ENCODE data around the gene ESRRB.

Gene ESRRB

DNA sequence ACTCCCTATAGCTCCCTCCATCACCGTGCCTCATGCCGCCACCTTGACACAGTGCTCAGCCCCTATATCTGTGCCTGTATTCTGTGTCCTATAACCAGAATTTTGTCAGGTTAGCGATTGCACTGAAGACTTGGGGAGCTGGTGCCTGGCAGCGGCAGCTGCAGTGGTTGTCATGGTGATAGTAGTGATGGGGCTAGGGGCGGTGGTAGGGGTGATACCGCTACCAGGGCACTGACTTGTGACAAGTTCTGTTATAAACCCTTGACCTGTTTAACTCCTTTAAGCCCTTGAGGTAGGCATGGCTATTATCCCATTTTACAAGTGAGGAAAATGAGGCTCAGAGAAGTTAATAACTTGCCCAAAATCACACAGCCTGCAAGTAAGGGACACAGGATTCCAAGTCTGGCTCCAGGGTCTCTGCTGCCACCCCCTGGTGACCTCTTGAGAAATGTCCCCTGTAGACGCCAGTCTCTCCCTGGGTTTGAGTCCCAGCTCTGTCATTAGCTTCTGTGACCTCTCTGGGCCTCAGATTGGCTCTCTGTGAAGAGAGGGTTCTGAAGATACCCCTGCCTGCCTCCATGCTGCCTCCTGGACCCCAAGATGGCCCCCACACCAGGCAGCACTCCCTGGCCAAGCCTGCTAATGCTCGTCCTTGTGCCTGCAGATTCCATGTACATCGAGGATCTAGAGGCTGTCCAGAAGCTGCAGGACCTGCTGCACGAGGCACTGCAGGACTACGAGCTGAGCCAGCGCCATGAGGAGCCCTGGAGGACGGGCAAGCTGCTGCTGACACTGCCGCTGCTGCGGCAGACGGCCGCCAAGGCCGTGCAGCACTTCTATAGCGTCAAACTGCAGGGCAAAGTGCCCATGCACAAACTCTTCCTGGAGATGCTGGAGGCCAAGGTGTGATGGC lies 121.9 kb downstream of the ESRRB start:
- Histone ChIP-seq H3K27me3 (ENCODE audit: insufficient read depth, low read length, poor library complexity, severe bottlenecking) (no peaks in the 10 kb centered on the region), H3K9me3 (ENCODE audit: insufficient read depth, low read depth, low read length) (no peaks in the 10 kb centered on the region), H3K36me3 (ENCODE audit: insufficient read depth, low read length) (no peaks in the 10 kb centered on the region), H3K9ac (ENCODE audit: low read depth, low read length, poor library complexity, severe bottlenecking) (no peak overlapping the region), H3K4me2 (ENCODE audit: low read depth, low read length, poor library complexity, severe bottlenecking) (no peak overlapping the region), H3K9me2 (replicated peaks; ENCODE audit: low read depth, low read length) (no peaks in the 10 kb centered on the region), H2AFZ (ENCODE audit: low read length) (no peak overlapping the region), H3K4me3 (ENCODE audit: low read length, poor library complexity, severe bottlenecking) (no peak overlapping the region), H3F3A (ENCODE audit: low read depth) (no peaks in the 10 kb centered on the region), H3K4me1 (ENCODE audit: insufficient read depth, low read length, poor library complexity, severe bottlenecking) (no peaks in the 10 kb centered on the region), H4K20me1 (ENCODE audit: insufficient read depth, low read length, poor library complexity, severe bottlenecking) (no peaks in the 10 kb centered on the region), H3K79me2 (ENCODE audit: insufficient read depth, low read length) (no peaks in the 10 kb centered on the region)
- TF ChIP-seq EZH2phosphoT487 (IDR thresholded peaks at IDR 0.05; ENCODE audit: borderline replicate concordance): no peak
- TF ChIP-seq, protein P1, sequence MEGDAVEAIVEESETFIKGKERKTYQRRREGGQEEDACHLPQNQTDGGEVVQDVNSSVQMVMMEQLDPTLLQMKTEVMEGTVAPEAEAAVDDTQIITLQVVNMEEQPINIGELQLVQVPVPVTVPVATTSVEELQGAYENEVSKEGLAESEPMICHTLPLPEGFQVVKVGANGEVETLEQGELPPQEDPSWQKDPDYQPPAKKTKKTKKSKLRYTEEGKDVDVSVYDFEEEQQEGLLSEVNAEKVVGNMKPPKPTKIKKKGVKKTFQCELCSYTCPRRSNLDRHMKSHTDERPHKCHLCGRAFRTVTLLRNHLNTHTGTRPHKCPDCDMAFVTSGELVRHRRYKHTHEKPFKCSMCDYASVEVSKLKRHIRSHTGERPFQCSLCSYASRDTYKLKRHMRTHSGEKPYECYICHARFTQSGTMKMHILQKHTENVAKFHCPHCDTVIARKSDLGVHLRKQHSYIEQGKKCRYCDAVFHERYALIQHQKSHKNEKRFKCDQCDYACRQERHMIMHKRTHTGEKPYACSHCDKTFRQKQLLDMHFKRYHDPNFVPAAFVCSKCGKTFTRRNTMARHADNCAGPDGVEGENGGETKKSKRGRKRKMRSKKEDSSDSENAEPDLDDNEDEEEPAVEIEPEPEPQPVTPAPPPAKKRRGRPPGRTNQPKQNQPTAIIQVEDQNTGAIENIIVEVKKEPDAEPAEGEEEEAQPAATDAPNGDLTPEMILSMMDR (conservative IDR thresholded peaks at IDR 0.05; ENCODE audit: low read length): peak; percentile 40

DNA sequence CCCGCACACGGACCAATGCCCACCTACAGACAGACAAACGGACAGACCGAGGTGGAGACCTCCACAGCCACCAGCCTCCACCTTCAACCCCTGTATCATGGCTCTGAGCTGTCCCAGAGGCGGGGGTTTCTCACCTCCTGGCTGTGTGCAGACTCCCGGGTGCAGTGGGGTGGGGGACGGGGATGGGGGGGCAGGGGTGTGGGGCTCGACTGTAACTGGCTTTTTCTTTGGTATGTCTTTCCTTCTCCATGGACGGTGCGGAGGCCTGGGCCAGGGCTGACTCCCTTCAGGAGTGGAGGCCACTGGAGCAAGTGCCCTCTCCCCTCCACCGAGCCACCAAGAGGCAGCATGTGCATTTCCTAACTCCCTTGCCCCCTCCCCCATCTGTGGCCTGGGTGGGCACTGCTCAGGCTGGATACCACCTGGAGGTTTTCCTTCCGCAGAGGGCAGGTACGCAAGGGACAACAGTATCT lies 122.6 kb downstream of the ESRRB start:
- Histone ChIP-seq H3K4me2 (ENCODE audit: low read depth, low read length, poor library complexity, severe bottlenecking) (no peak overlapping the region), H4K20me1 (ENCODE audit: insufficient read depth, low read length, poor library complexity, severe bottlenecking) (no peaks in the 10 kb centered on the region), H3K79me2 (ENCODE audit: insufficient read depth, low read length) (no peaks in the 10 kb centered on the region), H2AFZ (ENCODE audit: low read length) (no peak overlapping the region), H3K36me3 (ENCODE audit: insufficient read depth, low read length) (no peaks in the 10 kb centered on the region), H3F3A (ENCODE audit: low read depth) (no peaks in the 10 kb centered on the region), H3K9ac (ENCODE audit: low read depth, low read length, poor library complexity, severe bottlenecking) (no peak overlapping the region), H3K4me3 (ENCODE audit: low read length, poor library complexity, severe bottlenecking) (no peak overlapping the region), H3K9me3 (ENCODE audit: insufficient read depth, low read depth, low read length) (no peaks in the 10 kb centered on the region), H3K4me1 (ENCODE audit: insufficient read depth, low read length, poor library complexity, severe bottlenecking) (no peaks in the 10 kb centered on the region), H3K27me3 (ENCODE audit: insufficient read depth, low read length, poor library complexity, severe bottlenecking) (no peaks in the 10 kb centered on the region), H3K9me2 (replicated peaks; ENCODE audit: low read depth, low read length) (no peaks in the 10 kb centered on the region)
- TF ChIP-seq EZH2phosphoT487 (IDR thresholded peaks at IDR 0.05; ENCODE audit: borderline replicate concordance): no peak
- TF ChIP-seq, protein P1 (conservative IDR thresholded peaks at IDR 0.05; ENCODE audit: low read length): no peak

DNA sequence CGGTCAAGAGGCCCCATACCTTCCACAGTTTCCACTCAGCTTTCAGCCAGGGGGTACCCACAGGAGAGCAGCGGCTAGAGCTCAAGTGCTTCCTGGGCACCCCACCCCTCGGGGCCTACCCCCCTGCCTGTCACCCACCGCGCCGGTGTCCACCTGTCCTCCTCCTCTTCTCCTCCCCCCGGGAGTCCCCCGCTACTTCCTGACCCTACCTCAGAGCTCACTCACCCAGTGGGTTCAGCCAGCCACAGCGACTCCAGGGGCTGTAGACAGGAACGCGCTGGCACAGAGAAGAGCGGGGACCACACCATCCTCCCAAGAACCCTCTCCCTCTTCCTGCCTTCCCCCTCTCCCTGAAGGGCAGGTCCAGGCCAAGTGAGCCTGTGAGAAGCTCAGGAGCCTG lies 123.0 kb downstream of the ESRRB start:
- Histone ChIP-seq H3K79me2 (ENCODE audit: insufficient read depth, low read length) (no peaks in the 10 kb centered on the region), H3K4me3 (ENCODE audit: low read length, poor library complexity, severe bottlenecking) (no peak overlapping the region), H3K9ac (ENCODE audit: low read depth, low read length, poor library complexity, severe bottlenecking) (no peak overlapping the region), H3K9me3 (ENCODE audit: insufficient read depth, low read depth, low read length) (no peaks in the 10 kb centered on the region), H3K36me3 (ENCODE audit: insufficient read depth, low read length) (no peaks in the 10 kb centered on the region), H3F3A (ENCODE audit: low read depth) (no peaks in the 10 kb centered on the region), H4K20me1 (ENCODE audit: insufficient read depth, low read length, poor library complexity, severe bottlenecking) (no peaks in the 10 kb centered on the region), H3K4me2 (ENCODE audit: low read depth, low read length, poor library complexity, severe bottlenecking) (no peak overlapping the region), H3K27me3 (ENCODE audit: insufficient read depth, low read length, poor library complexity, severe bottlenecking) (no peaks in the 10 kb centered on the region), H2AFZ (ENCODE audit: low read length) (no peak overlapping the region), H3K4me1 (ENCODE audit: insufficient read depth, low read length, poor library complexity, severe bottlenecking) (no peaks in the 10 kb centered on the region), H3K9me2 (replicated peaks; ENCODE audit: low read depth, low read length) (no peaks in the 10 kb centered on the region)
- TF ChIP-seq, protein P1 (conservative IDR thresholded peaks at IDR 0.05; ENCODE audit: low read length): no peak
- TF ChIP-seq EZH2phosphoT487 (IDR thresholded peaks at IDR 0.05; ENCODE audit: borderline replicate concordance): no peak
